Astrocyte (in vitro differentiated cells and primary cell): ENCODE results near the gene WFS1. TPM values are rescaled to one million over a fixed set of nuclear protein-coding genes. Genes with fewer than 3 reads are reported as not detected.
A peak's percentile ranks its signal among the peaks of the same experiment; 100 is the strongest.

Experiments
- DNase-seq: peaks from one replicate; pipeline ENCODE4 v3.0.0-alpha.2; 2010; ENCODE audit warnings: low read depth
- FAIRE-seq: peaks from 2 replicates; lab custom pipeline; 2011; peaks lifted over from hg19 to GRCh38; lab: Jason Lieb, UNC
- H2AFZ ChIP-seq: 2 replicates; pipeline ENCODE4 v1.6.0; 2012; ENCODE audit warnings: low read depth, low read length, inconsistent platforms
- H3K27ac ChIP-seq: 2 replicates; pipeline ENCODE4 v1.5.1; 2011; ENCODE audit warnings: low read depth, low read length, inconsistent platforms
- H3K27me3 ChIP-seq: 2 replicates; pipeline ENCODE4 v1.6.0; 2011; ENCODE audit warnings: low read length, inconsistent platforms; ENCODE audit not compliant: insufficient read depth
- H3K36me3 ChIP-seq: 2 replicates; pipeline ENCODE4 v1.5.1; 2011; ENCODE audit warnings: low read length, inconsistent platforms; ENCODE audit not compliant: insufficient read depth
- H3K4me1 ChIP-seq: 2 replicates; pipeline ENCODE4 v1.5.1; 2011; ENCODE audit warnings: low read length, inconsistent platforms; ENCODE audit not compliant: insufficient read depth
- H3K4me2 ChIP-seq: 2 replicates; pipeline ENCODE4 v1.6.0; 2012; ENCODE audit warnings: low read length, inconsistent platforms
- H3K4me3 ChIP-seq: 2 replicates; pipeline ENCODE4 v1.5.1; 2011; ENCODE audit warnings: low read depth, mild to moderate bottlenecking, low read length, inconsistent platforms; ENCODE audit not compliant: insufficient read depth
- H3K79me2 ChIP-seq: 2 replicates; pipeline ENCODE4 v1.6.0; 2012; ENCODE audit warnings: mild to moderate bottlenecking, low read length, inconsistent platforms; ENCODE audit not compliant: insufficient read depth
- H3K9ac ChIP-seq: 2 replicates; pipeline ENCODE4 v1.6.0; 2012; ENCODE audit warnings: mild to moderate bottlenecking, low read length, inconsistent platforms
- H3K9me3 ChIP-seq: 2 replicates; pipeline ENCODE4 v1.5.1; 2012; ENCODE audit warnings: low read depth, mild to moderate bottlenecking, low read length, inconsistent platforms; ENCODE audit not compliant: insufficient read depth
- H4K20me1 ChIP-seq: 2 replicates; pipeline ENCODE4 v1.6.0; 2012; ENCODE audit warnings: low read length, inconsistent platforms; ENCODE audit not compliant: insufficient read depth
- H3K27ac Mint-ChIP-seq: one replicate; pipeline ENCODE4 v1.8.0; 2021; ENCODE audit warnings: mild to moderate bottlenecking, mixed read lengths; ENCODE audit not compliant: unreplicated experiment
- H3K27me3 Mint-ChIP-seq: one replicate; pipeline ENCODE4 v1.8.0; 2021; ENCODE audit warnings: low read depth, mixed read lengths; ENCODE audit not compliant: unreplicated experiment
- H3K36me3 Mint-ChIP-seq: one replicate; pipeline ENCODE4 v1.8.0; 2021; ENCODE audit warnings: low read depth, mixed read lengths; ENCODE audit not compliant: unreplicated experiment
- H3K4me1 Mint-ChIP-seq: one replicate; pipeline ENCODE4 v1.8.0; 2021; ENCODE audit warnings: low read depth, mixed read lengths; ENCODE audit not compliant: unreplicated experiment
- H3K4me3 Mint-ChIP-seq: one replicate; pipeline ENCODE4 v1.8.0; 2021; ENCODE audit warnings: mild to moderate bottlenecking, moderate library complexity, mixed read lengths; ENCODE audit not compliant: unreplicated experiment
- H3K9me3 Mint-ChIP-seq: one replicate; pipeline ENCODE4 v1.8.0; 2021; ENCODE audit warnings: mild to moderate bottlenecking, mixed read lengths; ENCODE audit not compliant: unreplicated experiment
- EZH2 ChIP-seq: IDR thresholded peaks from 2 replicates; pipeline ENCODE4 v1.6.1; 2012; ENCODE audit warnings: mild to moderate bottlenecking, low read length, inconsistent platforms; ENCODE audit not compliant: insufficient read depth
- total RNA-seq: library from RNA; stranded (reverse); gene quantifications from 2 replicates; pipeline ENCODE4 v1.2.1, GENCODE V29; 2021
- TF ChIP-seq, protein P1 (sequence below): IDR thresholded peaks from 2 replicates; pipeline ENCODE4 v1.5.1; 2011; ENCODE audit warnings: low read depth, mild to moderate bottlenecking, inconsistent platforms, low read length, moderate library complexity; ENCODE audit not compliant: insufficient read depth

WFS1 gene
- total RNA-seq, 1 donor from 2014 or later, result 39.0 TPM

DNA sequence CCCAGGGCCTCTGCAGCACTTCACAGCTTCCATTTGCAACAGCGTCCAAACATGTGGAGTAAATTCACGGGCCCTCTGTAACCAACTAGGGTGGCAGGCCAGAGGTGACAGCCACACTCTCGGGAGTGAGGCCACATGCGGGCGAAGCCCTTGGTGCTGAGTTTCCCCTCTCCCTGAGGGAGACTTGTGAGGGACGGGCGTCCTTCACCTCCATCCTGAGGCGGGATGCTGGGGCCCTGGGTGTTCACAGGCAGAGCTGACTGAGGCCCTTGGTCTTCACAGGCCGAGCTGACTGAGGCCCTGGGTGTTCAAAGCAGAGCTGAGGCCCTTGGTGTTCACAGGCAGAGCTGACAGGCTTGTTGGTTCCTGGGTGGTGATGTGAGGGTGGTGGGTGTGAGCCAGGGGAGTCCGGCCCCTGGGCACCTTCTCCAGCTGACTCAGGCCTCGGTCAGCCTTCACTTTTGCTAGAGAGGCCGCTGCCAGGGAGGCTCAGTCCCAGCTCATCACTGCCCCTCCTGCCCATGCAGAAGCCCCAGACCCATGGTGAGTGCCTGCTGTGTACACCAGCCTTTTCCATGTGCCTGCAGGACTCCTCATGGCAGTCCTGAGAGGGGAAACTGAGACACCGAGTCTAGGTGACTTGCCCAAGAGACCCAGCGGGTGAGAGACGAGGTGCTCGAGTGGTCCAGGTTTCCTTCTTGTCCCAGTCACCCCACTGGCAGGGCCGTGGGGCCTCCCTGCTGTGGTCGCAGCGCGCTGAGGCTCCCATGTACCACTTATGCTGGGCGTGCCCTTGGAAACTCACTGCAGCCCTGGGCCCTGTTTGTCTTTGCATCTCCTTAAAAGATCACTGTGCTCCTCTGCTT is 8.5 kb downstream of the WFS1 start:
- H3K27me3 ChIP-seq, result no peaks in the 10 kb centered on the region
- H3K27ac Mint-ChIP-seq, result peak overlapping the region; percentile 53
- H3K36me3 ChIP-seq, result no peaks in the 10 kb centered on the region
- peaks cover 97% of the 10 kb centered on the region for H4K20me1 ChIP-seq
- H3K9ac ChIP-seq, result no peak overlapping the region
- H3K79me2 ChIP-seq, result peaks cover 35% of the 10 kb centered on the region
- no peak overlapping the region for H3K27ac ChIP-seq
- H2AFZ ChIP-seq, result no peak overlapping the region
- no peak overlapping the region for H3K4me3 Mint-ChIP-seq
- H3K9me3 ChIP-seq, result no peaks in the 10 kb centered on the region
- H3K36me3 Mint-ChIP-seq, result peaks cover 13% of the 10 kb centered on the region
- peaks cover 6% of the 10 kb centered on the region for H3K27me3 Mint-ChIP-seq
- TF ChIP-seq, protein P1, sequence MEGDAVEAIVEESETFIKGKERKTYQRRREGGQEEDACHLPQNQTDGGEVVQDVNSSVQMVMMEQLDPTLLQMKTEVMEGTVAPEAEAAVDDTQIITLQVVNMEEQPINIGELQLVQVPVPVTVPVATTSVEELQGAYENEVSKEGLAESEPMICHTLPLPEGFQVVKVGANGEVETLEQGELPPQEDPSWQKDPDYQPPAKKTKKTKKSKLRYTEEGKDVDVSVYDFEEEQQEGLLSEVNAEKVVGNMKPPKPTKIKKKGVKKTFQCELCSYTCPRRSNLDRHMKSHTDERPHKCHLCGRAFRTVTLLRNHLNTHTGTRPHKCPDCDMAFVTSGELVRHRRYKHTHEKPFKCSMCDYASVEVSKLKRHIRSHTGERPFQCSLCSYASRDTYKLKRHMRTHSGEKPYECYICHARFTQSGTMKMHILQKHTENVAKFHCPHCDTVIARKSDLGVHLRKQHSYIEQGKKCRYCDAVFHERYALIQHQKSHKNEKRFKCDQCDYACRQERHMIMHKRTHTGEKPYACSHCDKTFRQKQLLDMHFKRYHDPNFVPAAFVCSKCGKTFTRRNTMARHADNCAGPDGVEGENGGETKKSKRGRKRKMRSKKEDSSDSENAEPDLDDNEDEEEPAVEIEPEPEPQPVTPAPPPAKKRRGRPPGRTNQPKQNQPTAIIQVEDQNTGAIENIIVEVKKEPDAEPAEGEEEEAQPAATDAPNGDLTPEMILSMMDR, result no peak
- TF ChIP-seq EZH2, result no peak
- H3K4me1 Mint-ChIP-seq, result peaks cover 21% of the 10 kb centered on the region
- FAIRE-seq (no peak), DNase-seq (no peak)
- peak overlapping the region; percentile 28 for H3K4me2 ChIP-seq
- peaks cover 20% of the 10 kb centered on the region for H3K4me1 ChIP-seq
- H3K4me3 ChIP-seq, result no peak overlapping the region
- no peaks in the 10 kb centered on the region for H3K9me3 Mint-ChIP-seq

DNA sequence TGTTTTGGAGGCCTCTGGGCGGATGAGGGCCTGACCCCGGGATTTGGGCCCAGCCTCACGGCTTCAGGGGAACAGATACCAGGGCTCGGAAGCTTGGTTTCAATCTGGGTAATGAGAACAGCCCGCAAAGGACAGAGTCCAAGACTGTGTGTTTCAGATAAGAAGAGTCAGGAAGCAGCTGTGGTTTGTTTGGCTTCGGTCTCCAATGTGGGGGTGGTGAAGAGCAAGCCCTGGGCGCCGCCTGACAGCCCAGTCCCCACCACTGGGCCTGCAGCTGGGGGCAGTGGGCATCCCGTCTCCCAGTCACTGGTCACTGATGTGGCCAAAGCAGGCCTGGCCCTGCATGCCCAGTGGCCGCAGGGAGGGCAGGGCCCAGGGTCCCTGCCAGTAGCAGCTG is 9.1 kb downstream of the WFS1 start:
- DNase-seq, result peak; percentile 68
- Histone ChIP-seq H3K4me1 (peaks cover 14% of the 10 kb centered on the region), H2AFZ (no peak overlapping the region), H3K27me3 (no peaks in the 10 kb centered on the region), H3K36me3 (no peaks in the 10 kb centered on the region), H3K4me2 (peak overlapping the region; percentile 28), H3K9ac (no peak overlapping the region), H4K20me1 (peaks cover 97% of the 10 kb centered on the region), H3K27ac (no peak overlapping the region), H3K9me3 (no peaks in the 10 kb centered on the region), H3K79me2 (peaks cover 35% of the 10 kb centered on the region), H3K4me3 (no peak overlapping the region)
- TF ChIP-seq EZH2, result no peak
- TF ChIP-seq, protein P1, result no peak
- peaks cover 13% of the 10 kb centered on the region for H3K36me3 Mint-ChIP-seq
- peaks cover 15% of the 10 kb centered on the region for H3K4me1 Mint-ChIP-seq
- no peak overlapping the region for H3K4me3 Mint-ChIP-seq
- H3K27me3 Mint-ChIP-seq, result peaks cover 6% of the 10 kb centered on the region
- peak overlapping the region; percentile 53 for H3K27ac Mint-ChIP-seq
- FAIRE-seq, result no peak
- H3K9me3 Mint-ChIP-seq, result no peaks in the 10 kb centered on the region
